Measurements from ENCODE around the gene PRPSAP2. TPM values are rescaled to one million over a fixed set of nuclear protein-coding genes. Genes with fewer than 3 reads are reported as not detected.

The PRPSAP2 gene
- total and polyA plus RNA-seq, 2 of the 8 experiments (the other 6 are each of a cell fraction or from before 2014, with no cell fraction given), result 28.7 to 50.5 TPM

DNA sequence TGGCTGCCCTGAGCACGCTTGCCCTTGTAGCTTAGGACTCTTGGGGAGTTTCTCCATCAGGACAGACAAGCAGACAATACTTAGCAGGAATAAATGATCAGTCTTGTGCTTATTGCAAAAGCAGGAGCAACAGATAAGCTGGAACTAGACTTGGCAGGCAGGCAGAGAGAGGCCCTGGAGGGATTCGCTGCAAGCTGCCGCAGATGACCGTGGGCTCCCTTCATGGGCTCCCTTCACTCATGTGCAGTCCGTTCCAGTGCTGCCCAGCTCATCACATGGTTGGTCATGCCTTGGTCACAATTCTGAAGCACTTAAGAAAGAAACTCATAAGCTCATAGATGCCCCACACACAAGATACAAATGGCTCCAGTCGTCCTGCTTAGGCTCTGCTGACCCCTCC, 91.6 kb downstream of the PRPSAP2 start:
- Histone ChIP-seq H3K4me3 (ENCODE audit: extremely low read depth in 1 of 4, insufficient read depth in 2 of 4, low read depth in 3 of 4, low read length in 4 of 4) (no peak overlapping the region), H2BK20ac (ENCODE audit: low read length) (no peak overlapping the region), H3K56ac (replicated peaks; ENCODE audit: insufficient read length, low read depth, low read length) (no peak overlapping the region), H4K8ac (ENCODE audit: extremely low read depth, insufficient read depth, low read length) (no peak overlapping the region), H2BK120ac (replicated peaks; ENCODE audit: low read depth, low read length) (no peak overlapping the region), H2AFZ (ENCODE audit: low read length) (0 out of 2 replicates have a peak overlapping the region, but pooled peaks have one; percentile 45), H2BK15ac (ENCODE audit: low read length) (no peak overlapping the region), H2BK12ac (ENCODE audit: low read depth, low read length) (no peak overlapping the region), H3K23ac (ENCODE audit: insufficient read length) (no peak overlapping the region), H2BK5ac (ENCODE audit: low read depth, low read length) (no peak overlapping the region), H2AK5ac (ENCODE audit: low read depth, low read length) (no peak overlapping the region), H3K9ac (replicated peaks in 1 of 4; ENCODE audit: extremely low read depth in 1 of 4, low read depth in 3 of 4, low read length in 3 of 4) (no peak overlapping the region), H3K4me2 (ENCODE audit: insufficient read depth in 1 of 2, low read depth in 2 of 2, low read length in 2 of 2) (no peak overlapping the region), H3K18ac (ENCODE audit: extremely low read depth, low read length) (no peak overlapping the region), H3K27me3 (replicated peaks in 1 of 4; ENCODE audit: control insufficient read depth in 3 of 4, extremely low read depth in 1 of 4, insufficient read depth in 3 of 4, low read length in 3 of 4) (no peaks in the 10 kb centered on the region), H3K4ac (replicated peaks; ENCODE audit: insufficient read length, low read depth, low read length) (no peak overlapping the region), H3K79me2 (ENCODE audit: control insufficient read depth in 1 of 2, insufficient read depth in 2 of 2, low read length in 2 of 2) (no peaks in the 10 kb centered on the region), H3K79me1 (ENCODE audit: low read depth, low read length) (no peaks in the 10 kb centered on the region), H3K14ac (ENCODE audit: insufficient read length) (no peak overlapping the region), H3K36me3 (ENCODE audit: control insufficient read depth in 2 of 4, insufficient read depth in 4 of 4, low read length in 3 of 4) (no peaks in the 10 kb centered on the region), H3K27ac (ENCODE audit: low read depth, low read length) (no peak overlapping the region), H3K9me3 (ENCODE audit: insufficient read depth in 2 of 2, low read depth in 1 of 2, low read length in 1 of 2) (no peaks in the 10 kb centered on the region), H4K91ac (replicated peaks; ENCODE audit: insufficient read length, low read length) (no peak overlapping the region), H3K4me1 (replicated peaks in 1 of 4; ENCODE audit: control insufficient read depth in 3 of 4, insufficient read depth in 4 of 4, low read length in 3 of 4) (no peaks in the 10 kb centered on the region; a peak in 1 of 7 replicates), H4K20me1 (replicated peaks in 1 of 2; ENCODE audit: control insufficient read depth in 1 of 2, insufficient read depth in 2 of 2, low read length in 2 of 2) (no peaks in the 10 kb centered on the region), H3K23me2 (ENCODE audit: low read depth, low read length) (no peaks in the 10 kb centered on the region), H4K5ac (ENCODE audit: insufficient read length, low read depth, low read length) (no peak overlapping the region)
- POLR2A ChIA-PET (ENCODE audit: partially characterized antibody), result no interaction called here
- FAIRE-seq, result no peak
- DNase-seq (ENCODE audit: low read depth in 1 of 2, low spot score in 2 of 2), result no peak
- CTCF ChIA-PET (ENCODE audit: partially characterized antibody), result interaction anchor here (0.6 to 2.6 kb wide), 3 partner anchors 9 to 47 kb away, joined by 4 to 10 read pairs (median 8); no protein-coding TSS in a partner anchor
- 91% methylated on average over 6 of the region's 6 CpGs; no CpG with 5 or more reads in 1 of the 2 experiments for WGBS, 2 experiments (ENCODE audit: extremely low coverage in 1 of 2, insufficient coverage in 1 of 2, insufficient read length in 1 of 2, insufficient replicate concordance in 2 of 2, low coverage in 1 of 2, low lambda C conversion rate in 2 of 2, missing lambda C conversion rate in 1 of 2)
- TF ChIP-seq TEAD4 (IDR thresholded peaks at IDR 0.05; ENCODE audit: low read depth, low read length), result no peak
- TF ChIP-seq ZNF274 (IDR thresholded peaks at IDR 0.05; ENCODE audit: borderline replicate concordance, extremely low read depth, low read length), result no peak
- TF ChIP-seq TCF12 (IDR thresholded peaks at IDR 0.05; ENCODE audit: low read depth, low read length), result no peak
- no peak for TF ChIP-seq GABPA (IDR thresholded peaks at IDR 0.05; ENCODE audit: borderline replicate concordance, insufficient read depth, low read length)
- TF ChIP-seq CREB1 (IDR thresholded peaks at IDR 0.05), result no peak
- no peak for TF ChIP-seq MAFK (IDR thresholded peaks at IDR 0.05; ENCODE audit: low read depth, low read length)
- TF ChIP-seq RNF2 (IDR thresholded peaks at IDR 0.05; ENCODE audit: borderline replicate concordance, low read depth, low read length, missing control alignments, poor library complexity, severe bottlenecking), result no peak
- TF ChIP-seq SP1 (IDR thresholded peaks at IDR 0.05; ENCODE audit: low read depth, low read length), result no peak
- TF ChIP-seq ASH2L (IDR thresholded peaks at IDR 0.05; ENCODE audit: low read length), result no peak
- no peak for TF ChIP-seq CBX5 (IDR thresholded peaks at IDR 0.05; ENCODE audit: low read depth, low read length)
- TF ChIP-seq SRF (IDR thresholded peaks at IDR 0.05; ENCODE audit: low read depth, low read length), result no peak
- TF ChIP-seq SAP30 (IDR thresholded peaks at IDR 0.05; ENCODE audit: insufficient read depth, insufficient replicate concordance, low read length), result no peak
- no peak for TF ChIP-seq SIX5 (IDR thresholded peaks at IDR 0.05; ENCODE audit: low read depth, low read length)
- no peak for TF ChIP-seq FOSL1 (IDR thresholded peaks at IDR 0.05; ENCODE audit: insufficient read depth, low read depth, low read length)
- no peak for TF ChIP-seq RFX5 (IDR thresholded peaks at IDR 0.05; ENCODE audit: borderline replicate concordance, low read depth, low read length)

Measured in H1 (cell line).